Measurements from ENCODE around the gene KLHL29.

The KLHL29 gene

GRCh38 chr2:23708771-23709170, 323.8 kb downstream of the KLHL29 start:
- no peak for DNase-seq
- H3K36me3 ChIP-seq (ENCODE audit: insufficient read depth, low read length): no peaks in the 10 kb centered on the region
- H3K9ac ChIP-seq (ENCODE audit: low read depth, low read length): no peak overlapping the region

GRCh38 chr2:23709311-23709710, 324.3 kb downstream of the KLHL29 start:
- no peak overlapping the region for H3K4me2 ChIP-seq (ENCODE audit: insufficient read depth, low read length)
- no peak for TF ChIP-seq CTCF (IDR thresholded peaks at IDR 0.05; ENCODE audit: borderline replicate concordance, extremely low read depth, low read length, poor library complexity, severe bottlenecking)
- TF ChIP-seq EZH2 (IDR thresholded peaks at IDR 0.05; ENCODE audit: borderline replicate concordance, low read depth, low read length, severe bottlenecking): no peak
- no peaks in the 10 kb centered on the region for H3K4me1 ChIP-seq (ENCODE audit: insufficient read depth, low read length)
- no peaks in the 10 kb centered on the region for H3K79me2 ChIP-seq (ENCODE audit: insufficient read depth, low read length)
- DNase-seq (no peak), ATAC-seq (ENCODE audit: insufficient read depth, low read depth) (no peak)
- H2AFZ ChIP-seq (ENCODE audit: low read depth, low read length): no peak overlapping the region
- no peak overlapping the region for H3K27ac ChIP-seq (ENCODE audit: low read length)
- H3K4me3 ChIP-seq (ENCODE audit: low read depth in 1 of 2, low read length in 2 of 2): no peak overlapping the region
- no peak overlapping the region for H3K9ac ChIP-seq (ENCODE audit: low read depth, low read length)
- H3K36me3 ChIP-seq (ENCODE audit: insufficient read depth, low read length): no peaks in the 10 kb centered on the region
- no peaks in the 10 kb centered on the region for H4K20me1 ChIP-seq (ENCODE audit: insufficient read depth, low read length)
- no peaks in the 10 kb centered on the region for H3K9me3 ChIP-seq (ENCODE audit: insufficient read depth, low read length, severe bottlenecking)
- no peaks in the 10 kb centered on the region for H3K27me3 ChIP-seq (ENCODE audit: insufficient read depth, low read length, poor library complexity)

More at GRCh38 chr2:23708771-23709170, 323.8 kb downstream of the KLHL29 start:
- Histone ChIP-seq H3K27me3 (ENCODE audit: insufficient read depth, low read length, poor library complexity) (no peaks in the 10 kb centered on the region), H3K9me3 (ENCODE audit: insufficient read depth, low read length, severe bottlenecking) (no peaks in the 10 kb centered on the region), H2AFZ (ENCODE audit: low read depth, low read length) (no peak overlapping the region), H3K79me2 (ENCODE audit: insufficient read depth, low read length) (no peaks in the 10 kb centered on the region), H3K27ac (ENCODE audit: low read length) (no peak overlapping the region), H3K4me1 (ENCODE audit: insufficient read depth, low read length) (no peaks in the 10 kb centered on the region), H4K20me1 (ENCODE audit: insufficient read depth, low read length) (no peaks in the 10 kb centered on the region), H3K4me2 (ENCODE audit: insufficient read depth, low read length) (no peak overlapping the region), H3K4me3 (ENCODE audit: low read depth in 1 of 2, low read length in 2 of 2) (no peak overlapping the region)
- no peak for ATAC-seq (ENCODE audit: insufficient read depth, low read depth)
- TF ChIP-seq CTCF (IDR thresholded peaks at IDR 0.05; ENCODE audit: borderline replicate concordance, extremely low read depth, low read length, poor library complexity, severe bottlenecking) (no peak), EZH2 (IDR thresholded peaks at IDR 0.05; ENCODE audit: borderline replicate concordance, low read depth, low read length, severe bottlenecking) (no peak)

- TF ChIP-seq EZH2 (IDR thresholded peaks at IDR 0.05; ENCODE audit: borderline replicate concordance, low read depth, low read length, severe bottlenecking) (no peak), CTCF (IDR thresholded peaks at IDR 0.05; ENCODE audit: borderline replicate concordance, extremely low read depth, low read length, poor library complexity, severe bottlenecking) (no peak)
- H4K20me1 ChIP-seq (ENCODE audit: insufficient read depth, low read length): no peaks in the 10 kb centered on the region
- H3K4me1 ChIP-seq (ENCODE audit: insufficient read depth, low read length): no peaks in the 10 kb centered on the region
- no peak overlapping the region for H2AFZ ChIP-seq (ENCODE audit: low read depth, low read length)
- no peak overlapping the region for H3K9ac ChIP-seq (ENCODE audit: low read depth, low read length)
- no peak for ATAC-seq (ENCODE audit: insufficient read depth, low read depth)
- DNase-seq: no peak
- H3K4me3 ChIP-seq (ENCODE audit: low read depth in 1 of 2, low read length in 2 of 2): no peak overlapping the region
- no peaks in the 10 kb centered on the region for H3K9me3 ChIP-seq (ENCODE audit: insufficient read depth, low read length, severe bottlenecking)
- no peak overlapping the region for H3K4me2 ChIP-seq (ENCODE audit: insufficient read depth, low read length)
- no peaks in the 10 kb centered on the region for H3K27me3 ChIP-seq (ENCODE audit: insufficient read depth, low read length, poor library complexity)
- no peak overlapping the region for H3K27ac ChIP-seq (ENCODE audit: low read length)
- no peaks in the 10 kb centered on the region for H3K36me3 ChIP-seq (ENCODE audit: insufficient read depth, low read length)
- H3K79me2 ChIP-seq (ENCODE audit: insufficient read depth, low read length): no peaks in the 10 kb centered on the region
These were observed 327.2 kb downstream of the KLHL29 start for GRCh38 chr2:23711979-23712755.

All from DND-41 (cell line).